ENCODE results near the gene NPTXR.

The NPTXR gene

GRCh38 chr22:38786631-38787030 is 57.2 kb downstream of the NPTXR start:
- Histone ChIP-seq H3K27me3 (replicated peaks; ENCODE audit: insufficient read depth, low read length) (no peaks in the 10 kb centered on the region), H3K9me2 (replicated peaks; ENCODE audit: insufficient read depth, low read length) (no peaks in the 10 kb centered on the region), H3K9ac (ENCODE audit: low read length) (no peak overlapping the region), H3K36me3 (replicated peaks; ENCODE audit: insufficient read depth, low read length) (no peaks in the 10 kb centered on the region), H2AFZ (ENCODE audit: low read length) (no peak overlapping the region), H3K27ac (ENCODE audit: low read length) (no peak overlapping the region), H3K79me2 (ENCODE audit: low read length) (no peaks in the 10 kb centered on the region), H3K4me2 (ENCODE audit: low read depth, low read length) (no peak overlapping the region), H3K4me3 (ENCODE audit: low read length) (no peak overlapping the region), H3F3A (ENCODE audit: insufficient read depth, low read length) (no peaks in the 10 kb centered on the region), H4K20me1 (ENCODE audit: insufficient read depth, low read length) (no peaks in the 10 kb centered on the region), H3K9me3 (replicated peaks; ENCODE audit: insufficient read depth, low read length) (no peaks in the 10 kb centered on the region), H3K4me1 (ENCODE audit: low read length) (no peaks in the 10 kb centered on the region)
- no peak for TF ChIP-seq EZH2phosphoT487 (IDR thresholded peaks at IDR 0.05; ENCODE audit: low read length)
- no peak for TF ChIP-seq EZH2 (optimal IDR thresholded peaks at IDR 0.05; ENCODE audit: low read depth, low read length)
- no peak for TF ChIP-seq CTCF (IDR thresholded peaks at IDR 0.05; ENCODE audit: low read length)
- DNase-seq: no peak

- H3K27me3 ChIP-seq (replicated peaks; ENCODE audit: insufficient read depth, low read length): no peaks in the 10 kb centered on the region
- TF ChIP-seq EZH2phosphoT487 (IDR thresholded peaks at IDR 0.05; ENCODE audit: low read length) (no peak), EZH2 (optimal IDR thresholded peaks at IDR 0.05; ENCODE audit: low read depth, low read length) (no peak), CTCF (IDR thresholded peaks at IDR 0.05; ENCODE audit: low read length) (no peak)
- H3K9me3 ChIP-seq (replicated peaks; ENCODE audit: insufficient read depth, low read length): no peaks in the 10 kb centered on the region
- H3K9ac ChIP-seq (ENCODE audit: low read length): no peak overlapping the region
- H2AFZ ChIP-seq (ENCODE audit: low read length): no peak overlapping the region
- no peak overlapping the region for H3K4me2 ChIP-seq (ENCODE audit: low read depth, low read length)
- H3K36me3 ChIP-seq (replicated peaks; ENCODE audit: insufficient read depth, low read length): no peaks in the 10 kb centered on the region
- H3K4me3 ChIP-seq (ENCODE audit: low read length): no peak overlapping the region
- H3K9me2 ChIP-seq (replicated peaks; ENCODE audit: insufficient read depth, low read length): no peaks in the 10 kb centered on the region
- no peaks in the 10 kb centered on the region for H4K20me1 ChIP-seq (ENCODE audit: insufficient read depth, low read length)
- H3K27ac ChIP-seq (ENCODE audit: low read length): no peak overlapping the region
- no peaks in the 10 kb centered on the region for H3F3A ChIP-seq (ENCODE audit: insufficient read depth, low read length)
- no peak for DNase-seq
- H3K4me1 ChIP-seq (ENCODE audit: low read length): no peaks in the 10 kb centered on the region
- no peaks in the 10 kb centered on the region for H3K79me2 ChIP-seq (ENCODE audit: low read length)
Observed at GRCh38 chr22:38784856-38785255, 59.0 kb downstream of the NPTXR start.

GRCh38 chr22:38784035-38784434 is 59.8 kb downstream of the NPTXR start:
- Histone ChIP-seq H2AFZ (ENCODE audit: low read length) (no peak overlapping the region), H3K4me3 (ENCODE audit: low read length) (no peak overlapping the region), H3K27ac (ENCODE audit: low read length) (no peak overlapping the region), H3K4me2 (ENCODE audit: low read depth, low read length) (no peak overlapping the region), H3K4me1 (ENCODE audit: low read length) (no peaks in the 10 kb centered on the region), H4K20me1 (ENCODE audit: insufficient read depth, low read length) (no peaks in the 10 kb centered on the region), H3K9ac (ENCODE audit: low read length) (no peak overlapping the region), H3F3A (ENCODE audit: insufficient read depth, low read length) (no peaks in the 10 kb centered on the region), H3K9me2 (replicated peaks; ENCODE audit: insufficient read depth, low read length) (no peaks in the 10 kb centered on the region), H3K79me2 (ENCODE audit: low read length) (no peaks in the 10 kb centered on the region), H3K27me3 (replicated peaks; ENCODE audit: insufficient read depth, low read length) (no peaks in the 10 kb centered on the region), H3K36me3 (replicated peaks; ENCODE audit: insufficient read depth, low read length) (no peaks in the 10 kb centered on the region), H3K9me3 (replicated peaks; ENCODE audit: insufficient read depth, low read length) (no peaks in the 10 kb centered on the region)
- no peak for TF ChIP-seq EZH2 (optimal IDR thresholded peaks at IDR 0.05; ENCODE audit: low read depth, low read length)
- TF ChIP-seq EZH2phosphoT487 (IDR thresholded peaks at IDR 0.05; ENCODE audit: low read length): no peak
- no peak for TF ChIP-seq CTCF (IDR thresholded peaks at IDR 0.05; ENCODE audit: low read length)
- DNase-seq: no peak
